Measurements from ENCODE around the gene RAPGEF2.
"Not testable (repeated sequence)": the region's sequence is repeated elsewhere in the genome, so short reads cannot be mapped to it uniquely, and the experiment has no call there.

RAPGEF2 gene

DNA sequence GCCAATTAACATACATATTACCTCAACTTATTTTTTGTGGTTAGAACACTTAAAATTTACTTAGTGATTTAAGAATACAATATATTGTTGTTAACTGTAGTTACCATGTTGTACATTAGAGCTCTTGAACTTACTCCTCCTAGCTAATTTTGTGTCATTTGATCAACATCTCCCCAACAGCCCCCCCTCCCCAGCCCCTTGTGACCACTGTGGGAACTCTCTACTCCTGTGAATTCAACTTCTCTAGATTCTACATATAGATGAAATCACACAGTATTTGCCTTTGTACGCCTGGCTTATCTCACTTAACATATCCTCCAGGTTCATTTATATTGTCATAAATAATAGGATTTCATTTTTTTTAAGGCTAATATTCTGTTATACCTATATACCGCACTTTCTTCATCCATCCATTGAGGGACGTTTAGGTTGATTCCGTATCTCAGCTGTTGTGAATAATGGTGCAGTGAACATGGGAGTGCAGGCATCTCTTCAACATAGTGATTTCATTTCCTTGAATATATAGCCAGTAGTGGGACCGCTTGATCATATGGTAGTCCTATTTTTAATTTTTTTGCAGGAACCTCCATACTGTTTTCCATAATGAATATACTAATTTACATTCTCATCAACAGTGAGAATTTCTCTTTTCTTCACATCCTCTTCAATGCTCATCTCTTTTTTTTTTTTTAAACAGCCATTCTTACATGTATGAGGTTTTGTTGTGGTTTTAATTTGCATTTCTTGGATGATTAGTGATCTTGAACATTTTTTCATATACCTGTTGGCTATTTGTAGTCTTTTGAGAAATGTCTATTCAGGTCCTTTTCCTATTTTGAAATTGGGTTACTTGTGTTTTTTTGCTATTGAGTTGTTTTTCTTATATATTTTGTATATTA lies 66.8 kb downstream of the RAPGEF2 start:
- no peak for DNase-seq

DNA sequence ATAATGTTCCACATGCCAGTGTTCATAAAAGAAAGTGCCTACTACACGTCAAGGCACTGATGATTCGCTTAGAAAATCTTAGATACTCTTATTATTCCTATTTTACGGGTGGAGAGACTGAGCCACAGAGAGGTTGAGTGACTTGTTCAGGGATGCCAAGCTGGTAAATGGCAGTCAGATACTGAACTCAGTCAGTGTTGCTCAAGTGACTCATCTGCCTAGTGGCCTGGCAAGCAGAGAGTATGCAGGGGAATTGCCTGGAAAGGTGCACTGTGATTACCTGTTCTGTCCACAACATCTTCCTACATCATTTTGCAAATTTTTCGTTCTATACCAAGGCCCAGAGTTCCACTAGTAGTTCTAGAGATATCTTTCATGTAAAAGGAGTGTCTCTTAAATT lies 68.4 kb downstream of the RAPGEF2 start:
- DNase-seq, result no peak

DNA sequence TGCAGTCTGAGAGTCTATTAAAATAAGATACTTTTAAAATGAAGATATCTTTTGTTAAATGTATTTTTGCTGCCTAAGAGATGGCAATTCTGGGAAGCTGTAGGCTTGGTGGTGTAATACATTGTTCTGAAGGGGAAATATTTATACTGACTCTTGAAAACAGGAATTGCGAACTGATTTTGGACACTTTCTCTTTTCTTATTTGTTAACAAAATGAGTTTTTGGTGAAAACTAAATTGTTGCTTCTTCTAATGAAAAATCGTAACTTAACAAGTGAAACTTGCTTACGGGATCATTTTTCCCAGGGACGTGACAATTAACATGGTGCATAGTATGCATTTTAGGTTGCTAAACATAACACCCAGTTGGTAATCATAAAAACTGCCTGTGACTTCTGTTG lies 71.0 kb downstream of the RAPGEF2 start:
- no peak for DNase-seq

DNA sequence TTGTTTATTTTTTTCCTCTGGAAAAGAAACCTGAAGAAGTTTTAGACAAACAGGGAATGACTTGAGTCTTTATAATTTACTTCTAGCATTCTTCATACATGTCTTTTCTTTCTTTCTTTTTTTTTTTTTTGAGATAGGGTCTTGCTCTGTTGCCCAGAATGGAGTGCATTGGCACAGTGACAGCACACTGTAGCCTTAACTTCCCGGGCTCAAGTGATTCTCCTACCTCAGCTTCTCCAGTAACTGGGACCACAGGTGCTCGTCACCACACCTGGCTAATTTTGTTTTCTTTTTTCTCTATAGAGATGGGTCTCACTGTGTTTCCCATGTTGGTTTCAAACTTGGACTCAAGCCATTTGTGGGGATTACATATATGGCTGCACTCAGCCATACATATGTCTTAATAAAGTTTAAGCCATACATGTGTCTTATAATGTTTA lies 71.8 kb downstream of the RAPGEF2 start:
- DNase-seq, result no peak

DNA sequence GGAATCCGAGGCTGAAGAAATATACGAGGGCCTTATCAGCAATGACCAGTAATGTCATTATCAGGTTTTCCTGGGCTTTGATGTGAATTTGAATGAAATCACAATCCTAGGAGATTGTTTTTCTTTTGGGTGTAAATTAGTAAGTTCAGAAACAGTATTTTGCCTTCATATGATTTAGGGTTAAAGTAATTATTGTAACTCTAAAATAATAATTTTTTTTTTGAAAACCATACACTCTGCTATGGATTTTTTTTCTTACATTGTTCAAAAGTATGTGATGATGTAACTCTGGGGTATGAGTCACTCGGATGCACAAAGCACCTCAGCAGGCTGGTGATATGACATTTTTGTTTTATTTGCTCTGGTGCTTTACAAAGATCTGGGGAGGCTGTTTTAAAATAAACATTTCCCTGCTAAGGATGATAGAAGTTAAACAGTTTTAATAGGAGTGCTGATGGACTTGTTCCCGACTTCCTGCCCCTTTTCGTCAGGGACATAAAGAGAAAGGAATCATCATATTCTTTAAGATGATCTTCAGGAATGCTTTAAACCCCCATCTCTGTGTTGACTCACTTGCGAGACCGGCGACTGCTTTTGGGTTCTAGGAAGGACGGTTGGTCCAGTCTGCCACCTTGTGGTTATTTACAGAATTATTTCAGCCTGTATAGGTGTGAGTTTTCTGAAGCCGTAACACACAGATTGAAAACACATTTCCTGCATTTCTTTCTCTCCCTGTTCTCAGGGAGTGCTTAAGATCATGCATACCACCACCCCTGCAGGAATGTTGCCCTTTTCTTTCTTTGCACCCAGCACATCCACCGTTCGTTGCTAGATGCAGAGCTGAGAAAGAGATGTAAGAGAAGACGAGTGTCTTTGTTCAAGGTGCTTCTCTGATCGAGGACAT lies 72.5 kb downstream of the RAPGEF2 start:
- DNase-seq, result peak; percentile 30

DNA sequence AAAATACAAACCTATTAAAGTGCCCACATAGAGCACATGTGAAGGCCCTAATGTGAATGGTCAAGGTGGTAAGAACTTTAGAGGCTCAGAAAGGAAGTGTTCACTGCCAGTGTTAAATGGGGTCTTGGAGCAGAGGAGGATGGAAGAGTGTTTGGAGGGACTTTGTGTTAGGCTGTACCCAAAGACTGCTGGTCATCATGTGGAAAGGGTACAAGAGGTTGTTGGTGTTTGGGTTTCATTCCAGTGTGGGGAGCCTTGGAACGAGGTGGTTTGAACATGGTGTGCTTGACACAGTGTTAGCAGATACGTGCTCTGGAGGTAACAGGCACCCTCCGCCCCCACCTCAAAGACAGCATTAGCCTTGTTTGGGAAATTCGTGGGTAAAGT lies 73.1 kb downstream of the RAPGEF2 start:
- DNase-seq, result no peak

DNA sequence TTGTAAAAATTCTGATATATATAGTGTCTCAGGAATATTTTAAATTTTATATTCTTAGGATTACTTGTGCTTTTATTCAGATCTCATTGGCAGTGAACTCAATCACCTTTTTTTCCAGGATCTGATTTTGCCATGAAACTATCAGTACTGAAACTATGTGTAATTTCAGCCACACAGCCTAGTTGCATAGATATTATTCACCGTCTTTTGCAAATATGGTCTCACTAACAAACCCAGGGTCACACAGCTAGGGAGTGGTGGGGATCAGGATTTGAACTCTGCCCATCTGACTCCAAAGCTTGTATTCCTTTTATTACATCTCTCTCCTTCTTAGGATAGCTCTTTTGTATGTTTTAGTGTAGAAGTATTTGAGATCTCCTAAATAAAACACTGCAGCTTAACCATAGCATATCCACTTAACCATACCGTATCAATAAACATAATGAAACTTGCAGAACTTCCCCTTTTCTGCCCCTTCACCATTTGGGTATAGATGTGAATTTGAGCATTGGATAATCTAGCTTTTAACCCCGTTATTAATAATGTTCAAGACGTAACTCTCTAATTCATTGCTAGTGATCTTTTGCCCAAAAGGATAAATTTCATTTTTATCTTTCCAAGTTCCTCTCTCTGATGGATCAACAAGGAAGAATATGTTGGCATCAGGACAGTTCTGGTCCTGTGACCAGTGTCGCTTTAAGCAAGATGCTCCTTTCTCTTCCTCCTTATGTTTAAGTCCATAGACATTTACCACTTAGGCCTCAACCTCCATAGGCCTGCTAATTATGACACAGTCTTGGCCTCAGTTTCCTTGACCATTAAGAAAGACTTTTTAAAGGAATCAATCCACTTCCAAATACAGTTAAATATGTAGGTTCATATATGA lies 74.6 kb downstream of the RAPGEF2 start:
- DNase-seq, result no peak

DNA sequence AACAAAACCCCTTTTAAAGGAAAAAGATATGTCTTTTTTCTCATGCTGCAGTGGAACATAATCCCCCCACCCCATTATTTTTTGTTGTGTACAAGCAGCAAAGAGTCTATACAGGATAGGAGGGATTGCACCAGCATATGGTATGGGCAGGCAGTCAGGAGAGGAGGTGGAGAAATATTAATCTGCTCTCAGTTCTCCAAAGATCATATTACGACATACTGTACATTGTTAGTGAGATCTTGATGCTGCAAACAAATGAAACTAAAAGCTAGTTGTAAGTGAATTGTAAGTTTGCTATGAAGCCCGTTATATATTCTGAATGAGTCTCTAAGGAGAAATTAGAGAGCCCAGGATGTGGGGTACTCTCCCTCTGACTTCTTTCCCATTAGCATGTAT lies 75.3 kb downstream of the RAPGEF2 start:
- peak; percentile 21 for DNase-seq

DNA sequence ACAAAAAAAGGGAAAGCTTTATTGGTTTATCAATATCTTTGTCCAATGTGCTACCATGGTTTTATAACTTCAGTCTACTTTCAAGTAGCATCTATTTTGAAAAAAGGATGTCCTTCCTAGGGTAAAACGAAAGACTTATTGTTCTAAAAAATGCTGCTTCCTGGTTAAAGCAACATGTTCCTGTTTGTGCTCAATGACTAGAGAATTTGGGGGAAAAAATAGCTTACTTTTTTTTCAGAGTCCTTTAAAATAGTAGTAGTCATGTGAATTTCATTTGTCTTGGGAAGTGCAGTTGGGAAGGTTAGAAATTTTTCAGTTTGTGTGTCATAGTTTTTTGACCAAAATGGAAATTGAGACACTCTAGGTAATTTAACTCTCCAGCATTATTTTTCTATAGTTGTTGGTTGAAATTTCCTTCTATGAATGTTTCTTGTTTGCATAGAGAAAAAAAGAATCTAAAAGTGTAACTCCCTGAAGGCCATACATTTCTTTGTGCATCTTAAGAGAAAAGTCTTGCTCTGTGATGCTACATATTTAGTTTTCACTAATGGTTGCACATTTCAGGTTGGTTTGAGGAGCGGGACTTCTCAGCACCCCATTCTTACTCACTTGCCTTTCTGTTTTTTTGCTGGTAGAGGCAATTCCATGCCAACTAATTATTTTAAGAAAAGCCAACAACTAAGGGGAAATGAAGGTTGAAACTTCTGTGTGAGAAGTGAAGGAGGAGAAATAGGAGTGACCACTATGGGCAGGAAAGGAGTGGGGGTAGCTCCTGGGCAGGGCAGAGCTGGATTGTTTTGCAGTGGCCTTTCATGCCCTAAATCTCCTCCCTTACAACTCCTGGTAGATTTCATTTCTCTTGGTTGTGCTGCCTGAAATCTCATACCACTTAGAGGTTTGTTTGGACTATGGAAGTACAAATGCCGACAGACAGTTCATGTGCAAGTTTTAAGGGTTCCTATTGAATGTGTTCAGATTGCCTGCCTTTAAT lies 76.4 kb downstream of the RAPGEF2 start:
- no peak for DNase-seq

DNA sequence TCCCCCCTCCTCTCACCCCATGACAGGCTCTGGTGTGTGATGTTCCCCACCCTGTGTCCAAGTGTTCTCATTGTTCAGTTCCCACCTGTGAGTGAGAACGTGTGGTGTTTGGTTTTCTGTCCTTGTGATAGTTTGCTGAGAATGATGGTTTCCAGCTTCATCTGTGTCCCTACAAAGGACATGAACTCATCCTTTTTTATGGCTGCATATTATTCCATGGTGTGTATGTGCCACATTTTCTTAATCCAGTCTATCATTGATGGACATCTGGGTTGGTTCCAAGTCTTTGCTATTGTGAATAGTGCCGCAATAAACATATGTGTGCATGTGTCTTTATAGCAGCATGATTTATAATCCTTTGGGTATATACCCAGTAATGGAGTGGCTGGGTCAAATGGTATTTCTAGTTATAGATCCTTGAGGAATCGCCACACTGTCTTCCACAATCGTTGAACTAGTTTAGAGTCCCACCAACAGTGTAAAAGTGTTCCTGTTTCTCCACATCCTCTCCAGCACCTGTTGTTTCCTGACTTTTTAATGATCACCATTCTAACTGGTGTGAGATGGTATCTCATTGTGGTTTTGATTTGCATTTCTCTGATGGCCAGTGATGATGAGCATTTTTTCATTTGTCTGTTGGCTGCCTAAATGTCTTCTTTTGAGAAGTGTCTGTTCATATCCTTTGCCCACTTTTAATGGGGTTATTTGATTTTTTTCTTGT lies 81.2 kb downstream of the RAPGEF2 start:
- DNase-seq, result not testable (repeated sequence)

DNA sequence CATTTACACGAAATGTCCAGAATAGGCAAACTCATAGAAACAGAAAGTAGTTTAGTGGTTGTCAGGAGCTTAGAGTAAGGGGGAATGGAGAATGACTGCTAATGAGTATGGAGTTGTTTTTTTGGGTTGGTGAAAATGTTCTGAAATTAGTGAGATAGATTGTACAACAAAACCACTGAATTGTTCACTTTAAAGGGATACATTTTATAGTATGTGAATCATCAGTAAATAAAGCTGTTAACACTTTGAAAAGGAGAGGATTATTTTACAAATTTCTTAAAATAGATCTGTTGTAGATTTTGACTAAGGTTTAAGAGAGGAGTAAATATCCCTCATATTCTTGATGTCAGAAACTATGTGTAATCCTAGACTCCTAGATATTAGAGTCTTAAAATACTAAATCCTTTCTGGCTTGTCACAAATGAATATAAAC lies 82.7 kb downstream of the RAPGEF2 start:
- no peak for DNase-seq

DNA sequence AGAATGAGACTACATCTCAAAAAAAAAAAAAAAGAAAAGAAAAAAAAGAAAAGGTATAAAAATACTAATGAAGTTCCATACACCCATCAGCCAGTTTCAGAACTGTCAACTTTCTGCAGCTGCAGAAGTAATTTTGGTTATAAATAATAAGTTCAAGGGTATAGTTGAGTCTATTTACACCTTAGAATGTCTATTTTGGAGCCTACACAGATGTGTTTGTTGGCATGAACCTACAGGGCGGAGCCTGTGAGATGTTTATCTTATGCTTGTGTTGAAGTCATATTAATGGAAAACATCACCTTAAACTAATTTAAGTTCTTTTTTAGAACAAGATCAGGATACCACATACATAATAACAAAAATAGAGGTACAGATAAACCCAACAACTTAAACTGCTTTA lies 85.8 kb downstream of the RAPGEF2 start:
- DNase-seq, result no peak

DNA sequence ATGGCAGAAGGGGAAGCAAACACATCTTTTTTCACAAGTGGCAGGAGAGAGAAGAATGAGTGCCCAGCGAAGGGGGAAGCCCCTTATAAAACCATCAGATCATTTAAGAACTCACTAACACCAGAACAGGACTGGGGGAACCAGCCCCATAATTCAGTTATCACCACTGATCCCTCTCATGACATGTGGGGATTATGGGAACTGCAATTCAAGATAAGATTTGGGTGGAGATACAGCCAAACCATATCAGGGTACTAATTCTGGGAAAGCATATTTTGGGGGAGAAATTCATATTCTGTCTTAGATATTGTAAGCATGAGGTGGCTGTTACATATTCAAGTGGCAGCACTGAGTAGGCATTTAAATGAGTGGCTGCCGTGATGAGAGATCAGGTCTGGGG lies 87.8 kb downstream of the RAPGEF2 start:
- no peak for DNase-seq

DNA sequence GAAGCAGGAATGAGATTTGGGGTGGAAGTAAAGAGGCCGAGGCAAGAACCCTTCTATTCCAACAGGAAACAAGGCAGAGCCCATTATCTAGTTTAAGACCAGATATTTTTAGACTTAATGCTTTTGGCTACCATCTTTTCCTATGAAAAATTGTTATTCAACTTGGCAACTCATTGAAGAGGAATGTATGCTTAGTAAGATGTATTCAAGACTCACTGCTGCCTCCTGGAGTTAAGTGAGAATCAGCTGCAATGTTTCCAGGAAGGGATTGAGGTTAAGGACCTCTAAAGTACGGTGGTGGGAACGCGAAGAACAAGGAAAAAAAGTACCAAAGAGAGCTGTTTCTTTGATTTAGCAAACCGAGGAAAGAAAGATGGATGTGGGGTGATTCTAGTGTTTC lies 89.1 kb downstream of the RAPGEF2 start:
- DNase-seq, result no peak

DNA sequence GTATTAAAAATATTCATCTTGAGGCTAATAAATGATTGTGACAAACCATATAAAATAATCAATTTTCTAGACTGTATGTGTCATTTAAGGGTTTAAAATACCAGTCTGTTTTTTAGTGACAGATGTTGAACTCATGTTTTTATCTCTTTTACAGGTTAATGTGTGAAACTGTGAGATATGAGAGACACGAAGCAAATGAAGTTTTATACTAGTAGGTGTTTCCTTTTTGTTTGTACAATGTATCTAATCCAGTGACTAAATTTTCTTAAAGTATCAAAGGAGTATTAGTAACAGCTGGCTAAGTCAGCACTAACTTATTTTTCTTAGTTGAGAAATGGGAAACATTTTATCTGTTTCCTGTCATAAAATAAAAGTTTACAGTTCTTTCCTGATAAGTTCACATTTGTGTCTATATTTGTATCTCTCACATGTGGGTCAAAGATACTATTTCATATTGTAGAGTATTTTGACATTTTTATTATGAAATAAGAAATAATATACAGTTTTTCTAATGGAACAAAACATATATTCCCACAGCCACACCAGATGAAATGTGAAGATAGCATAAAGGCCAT lies 90.3 kb downstream of the RAPGEF2 start:
- DNase-seq, result no peak

DNA sequence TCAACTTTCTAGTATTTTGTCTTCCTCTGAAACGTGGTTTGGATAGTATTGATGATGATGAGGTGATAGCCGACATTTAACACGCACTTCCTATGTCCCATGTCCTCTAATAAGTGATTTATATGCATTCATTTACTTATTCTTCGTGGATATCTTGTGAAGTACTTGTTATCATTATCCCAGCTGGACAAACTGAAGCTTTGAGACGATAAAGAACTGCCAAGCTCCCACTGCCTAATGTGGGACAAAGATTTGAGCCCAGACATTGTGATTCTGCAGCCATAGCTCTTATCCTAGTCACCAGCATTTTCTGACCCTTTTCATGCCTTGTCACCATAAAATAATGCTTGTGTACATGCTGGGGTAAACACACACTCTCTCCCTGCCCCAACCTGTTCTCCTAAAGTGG lies 92.5 kb downstream of the RAPGEF2 start:
- DNase-seq, result no peak

DNA sequence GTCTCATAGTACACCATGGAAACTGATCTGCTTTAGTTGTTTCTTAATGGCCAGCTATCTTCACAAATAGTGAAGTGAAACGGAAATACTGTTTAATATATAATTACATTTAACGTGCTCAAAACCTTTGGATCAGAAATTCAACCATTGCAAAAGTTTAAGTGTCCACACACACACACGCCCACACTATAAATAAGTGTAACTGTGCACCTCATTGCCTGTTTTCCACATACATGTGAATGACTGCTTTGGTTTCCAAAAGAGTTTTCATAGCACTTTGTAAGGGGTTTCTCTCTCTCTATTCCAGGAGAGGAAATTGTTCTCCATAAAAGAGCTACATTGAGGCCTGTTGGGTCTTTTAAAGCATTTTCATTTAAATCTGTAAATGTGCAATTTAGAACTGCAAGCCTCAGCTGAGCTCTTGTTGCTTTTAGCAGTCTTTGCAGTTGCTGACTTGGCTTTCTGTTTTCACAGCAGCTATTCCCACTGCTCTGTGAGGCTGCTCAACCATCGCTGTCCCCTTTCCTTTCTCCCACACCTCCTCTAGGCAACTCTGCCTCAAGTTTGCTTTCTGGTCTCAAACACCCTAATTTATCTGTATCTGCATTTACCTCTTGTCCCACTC lies 94.5 kb downstream of the RAPGEF2 start:
- DNase-seq, result no peak

DNA sequence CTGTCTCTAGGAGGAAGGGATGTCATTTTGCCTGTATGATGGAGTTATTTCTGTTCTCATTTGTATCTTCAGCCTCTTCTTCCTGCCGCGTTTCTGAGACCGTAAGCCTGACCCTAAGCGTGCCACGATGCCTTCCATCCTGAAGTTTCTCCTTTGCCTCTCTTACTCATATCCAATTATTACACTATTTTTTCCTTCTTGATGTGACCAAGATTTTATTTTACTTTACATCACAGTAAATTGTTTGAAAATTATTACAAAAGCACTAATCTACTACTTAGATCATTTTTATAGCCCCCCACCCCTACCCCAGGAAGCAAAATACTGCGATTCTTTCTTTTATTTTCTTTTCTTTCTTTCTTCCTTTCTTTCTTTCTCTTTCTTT lies 95.0 kb downstream of the RAPGEF2 start:
- DNase-seq, result no peak

DNA sequence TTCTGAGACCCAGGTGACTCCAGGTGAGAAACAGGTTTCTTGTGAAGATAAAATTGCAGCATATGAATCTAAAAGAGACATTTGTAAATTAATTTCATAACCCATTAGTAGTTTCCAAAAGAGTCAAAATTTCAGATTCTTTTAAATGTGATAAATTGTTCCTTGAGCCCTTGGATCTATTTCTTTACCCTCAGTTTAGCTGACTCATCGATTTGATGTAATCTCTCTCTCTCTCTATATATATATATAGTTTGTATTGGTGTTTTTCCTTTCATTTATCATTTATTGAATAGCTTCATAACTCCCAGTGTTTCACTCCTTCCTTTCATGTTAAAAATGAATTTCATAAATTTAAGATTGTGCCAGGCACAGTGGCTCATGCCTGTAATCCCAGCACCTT lies 96.9 kb downstream of the RAPGEF2 start:
- no peak for DNase-seq

DNA sequence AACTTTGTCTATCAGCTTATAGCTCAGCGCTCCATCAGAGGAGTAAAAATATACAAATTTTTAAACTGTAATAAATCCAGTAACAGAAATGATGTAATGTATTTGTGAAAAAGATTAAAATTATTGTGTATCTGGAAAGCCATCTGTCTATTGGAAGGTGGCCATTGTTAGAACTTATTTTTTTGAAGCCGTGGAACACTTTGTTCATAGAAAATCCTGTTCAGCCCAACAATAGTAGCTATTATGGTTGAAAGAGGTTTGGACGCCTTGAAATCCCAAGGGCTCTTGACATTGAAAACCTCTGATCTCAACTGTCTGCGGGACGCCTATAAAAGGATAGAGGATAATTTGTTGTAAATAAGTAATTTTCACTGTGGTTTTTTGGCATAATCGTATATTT lies 98.3 kb downstream of the RAPGEF2 start:
- no peak for DNase-seq

Measured in NCI-H2171 (cell line).